KOPT-K1 (cell line): Measurements from ENCODE around the gene SSX1.
"Not testable (repeated sequence)": the region's sequence is repeated elsewhere in the genome, so short reads cannot be mapped to it uniquely, and the experiment has no call there.

Experiments used
- H3K27ac ChIP-seq: fragments of 200-600 bp; sonication (generic); 2 replicates; pipeline ENCODE4 v1.5.1; 2016; ENCODE audit warnings: antibody characterized with exemption, mild to moderate bottlenecking, low read depth, low read length; ENCODE audit not compliant: poor library complexity, severe bottlenecking
- H3K36me3 ChIP-seq: fragments of 200-600 bp; sonication (generic); 2 replicates; pipeline ENCODE4 v1.5.1; 2017; ENCODE audit warnings: antibody characterized with exemption, mild to moderate bottlenecking, low read length, moderate library complexity; ENCODE audit not compliant: insufficient read depth
- H3K9me3 ChIP-seq: fragments of 200-600 bp; sonication (generic); 2 replicates; pipeline ENCODE4 v1.5.1; 2017; ENCODE audit warnings: antibody characterized with exemption, low read length, mild to moderate bottlenecking; ENCODE audit not compliant: insufficient read depth, poor library complexity, severe bottlenecking

Gene SSX1

GRCh38 chrX:48255062-48255796, at the start of gene SSX1:
Gene SSX1, plus strand, starts transcription at chrX:48255392. Its CDS starts 1,850 bp downstream, at chrX:48257242.
- not testable (repeated sequence) for H3K9me3 ChIP-seq, H3K27ac ChIP-seq, H3K36me3 ChIP-seq

GRCh38 chrX:48214341-48214740, 40.9 kb upstream of the SSX1 start:
- H3K36me3 ChIP-seq, H3K9me3 ChIP-seq, H3K27ac ChIP-seq: not testable (repeated sequence)

- not testable (repeated sequence) for H3K27ac ChIP-seq, H3K9me3 ChIP-seq, H3K36me3 ChIP-seq
Observed at GRCh38 chrX:48224196-48224595, 31.0 kb upstream of the SSX1 start.

GRCh38 chrX:48252945-48253344, 2.2 kb upstream of the SSX1 start:
- H3K27ac ChIP-seq, H3K36me3 ChIP-seq, H3K9me3 ChIP-seq: not testable (repeated sequence)

GRCh38 chrX:48274365-48274764, 19.2 kb downstream of the SSX1 start:
- not testable (repeated sequence) for H3K9me3 ChIP-seq, H3K27ac ChIP-seq, H3K36me3 ChIP-seq

- Histone ChIP-seq H3K27ac (no peak overlapping the region), H3K9me3 (no peaks in the 10 kb centered on the region)
Observed at GRCh38 chrX:48278958-48279357, 23.8 kb downstream of the SSX1 start.

GRCh38 chrX:48280729-48281128, 25.5 kb downstream of the SSX1 start:
- H3K36me3 ChIP-seq, H3K9me3 ChIP-seq, H3K27ac ChIP-seq: not testable (repeated sequence)

More at GRCh38 chrX:48278958-48279357, 23.8 kb downstream of the SSX1 start:
- H3K36me3 ChIP-seq, result no peaks in the 10 kb centered on the region

GRCh38 chrX:48306175-48306574, 51.0 kb downstream of the SSX1 start:
- no peaks in the 10 kb centered on the region for H3K9me3 ChIP-seq
- no peak overlapping the region for H3K27ac ChIP-seq
- H3K36me3 ChIP-seq, result no peaks in the 10 kb centered on the region

GRCh38 chrX:48313996-48314395, 58.8 kb downstream of the SSX1 start:
- H3K27ac ChIP-seq, H3K9me3 ChIP-seq, H3K36me3 ChIP-seq: not testable (repeated sequence)
